Amniotic epithelial cell (primary cell): Measurements from ENCODE around the gene DHX9.
"Not testable (repeated sequence)": the region's sequence is repeated elsewhere in the genome, so short reads cannot be mapped to it uniquely, and the experiment has no call there.

ENCODE experiments used
- DNase-seq: peaks from one replicate; pipeline ENCODE4 v3.0.0-alpha.2; 2010; ENCODE audit warnings: low read depth

DHX9 gene

DNA sequence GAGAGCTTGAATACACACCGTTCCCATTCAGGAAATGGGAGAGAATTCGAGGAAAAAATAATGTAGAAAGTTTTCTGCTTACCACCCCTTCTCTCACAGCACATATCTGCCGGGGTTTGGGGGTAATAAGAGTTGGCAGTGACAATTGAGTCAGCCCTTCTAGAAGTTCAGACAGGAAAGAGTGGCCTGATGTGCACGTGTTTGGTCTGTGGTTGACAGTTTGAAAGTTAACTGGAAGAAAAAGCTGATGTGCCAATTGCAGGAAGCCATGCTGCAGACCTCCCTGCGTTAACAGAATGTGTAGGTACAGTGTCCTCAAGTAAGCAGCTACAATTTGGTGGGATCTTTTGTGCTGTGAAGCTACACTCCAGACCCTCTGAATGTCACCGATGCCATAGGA is 50.9 kb downstream of the DHX9 start:
- DNase-seq, result no peak

DNA sequence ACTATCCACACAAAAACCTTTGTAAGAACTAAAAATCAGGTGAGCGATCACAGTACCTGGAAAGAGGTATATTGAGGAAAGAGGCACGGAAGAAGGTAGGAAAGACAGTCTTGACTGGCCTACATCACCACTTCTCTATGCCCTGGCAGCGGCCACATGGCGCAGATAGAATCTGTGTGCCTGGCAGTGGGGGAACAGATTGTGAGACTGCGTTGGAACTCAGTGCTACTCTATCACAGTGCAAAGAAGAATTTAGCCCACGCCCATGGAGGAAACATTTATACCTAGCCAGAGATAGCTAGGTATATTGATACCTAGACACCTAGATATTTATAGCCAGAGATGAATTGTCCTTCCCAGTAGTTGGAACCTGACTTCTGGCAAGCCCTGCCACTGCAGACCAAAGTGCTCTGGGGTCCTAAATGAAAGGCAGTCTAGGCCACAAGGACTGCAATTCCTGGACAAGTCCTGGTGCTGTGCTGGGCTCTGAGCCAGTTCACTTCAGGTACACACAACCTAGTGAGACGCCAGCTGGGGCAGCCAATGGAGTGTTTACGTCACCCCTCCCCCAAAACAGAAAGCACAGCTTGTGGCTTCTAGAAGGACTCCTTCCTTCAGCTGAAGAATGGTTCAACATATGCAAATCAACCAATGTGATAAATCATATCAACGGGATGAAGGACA is 51.9 kb downstream of the DHX9 start:
- DNase-seq, result no peak

DNA sequence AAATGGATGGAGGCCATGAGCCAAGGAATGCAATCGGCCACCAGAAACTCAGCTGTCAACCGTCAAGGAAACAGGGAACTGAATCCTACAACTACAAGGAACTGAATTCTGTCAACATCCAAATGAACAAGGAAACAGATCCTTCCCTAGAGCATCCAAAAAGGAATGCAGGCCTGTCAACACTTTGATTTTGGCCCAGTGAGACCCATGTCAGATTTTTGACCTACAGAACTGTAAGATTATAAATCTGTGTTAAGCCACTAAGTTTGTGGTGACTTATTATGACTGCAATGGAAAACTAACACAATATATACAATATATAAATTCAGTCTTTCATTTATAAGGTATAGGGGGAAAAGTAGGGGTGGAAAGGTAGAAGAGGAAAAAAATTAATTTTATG is 58.5 kb downstream of the DHX9 start:
- DNase-seq, result no peak

DNA sequence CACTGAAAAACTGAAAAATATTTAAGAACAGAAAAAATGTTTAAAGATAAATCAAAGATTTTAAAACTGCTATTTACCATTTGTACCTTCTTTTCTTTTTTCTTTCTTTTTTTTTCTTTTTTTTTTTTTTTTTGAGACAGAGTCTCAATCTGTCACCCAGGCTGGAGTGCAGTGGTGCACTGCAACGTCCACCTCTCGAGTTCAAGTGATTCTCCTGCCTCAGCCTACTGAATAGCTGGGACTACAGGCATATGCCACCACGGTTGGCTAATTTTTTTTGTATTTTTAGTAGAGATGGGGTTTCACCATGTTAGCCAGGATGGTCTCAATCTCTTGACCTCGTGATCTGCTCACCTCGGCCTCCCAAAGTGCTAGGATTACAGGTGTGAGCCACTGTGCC is 62.8 kb downstream of the DHX9 start:
- DNase-seq, result not testable (repeated sequence)

DNA sequence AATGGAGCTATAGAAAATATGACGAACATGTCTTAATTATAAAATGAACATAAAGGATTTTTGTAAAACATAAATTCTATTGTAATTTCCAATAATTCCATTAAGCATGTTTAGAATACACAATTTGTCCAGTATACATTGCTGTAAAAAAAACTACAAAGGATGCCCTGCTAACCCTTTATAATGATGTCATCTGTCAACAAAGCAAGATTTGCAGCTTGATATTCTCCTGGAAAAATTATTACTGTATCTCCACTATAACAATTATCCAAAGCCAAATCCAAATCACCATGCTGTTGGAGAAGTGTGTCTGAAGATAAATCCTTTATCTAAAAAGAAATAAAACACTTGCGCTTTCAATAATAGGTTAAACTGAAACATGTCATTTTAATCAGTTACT is 66.2 kb downstream of the DHX9 start:
- DNase-seq, result no peak

DNA sequence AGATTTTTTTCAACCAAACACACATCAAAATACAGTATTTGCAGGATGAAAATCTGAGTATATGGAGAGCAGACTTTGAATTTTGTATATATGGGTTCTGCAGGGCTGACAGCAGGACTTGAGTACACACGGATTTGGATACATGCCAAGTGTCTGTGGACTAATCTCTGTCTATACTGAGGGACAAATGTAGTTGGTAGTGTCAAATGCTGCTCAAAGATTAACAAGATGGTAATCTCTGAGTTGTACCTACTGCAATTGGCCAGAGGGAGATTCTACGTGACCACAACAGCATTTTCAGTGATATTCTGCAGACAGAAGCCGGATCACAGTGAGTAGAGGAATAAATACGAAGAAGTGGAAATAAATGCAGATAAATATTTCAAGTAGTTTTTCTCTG is 70.4 kb downstream of the DHX9 start:
- DNase-seq, result no peak

DNA sequence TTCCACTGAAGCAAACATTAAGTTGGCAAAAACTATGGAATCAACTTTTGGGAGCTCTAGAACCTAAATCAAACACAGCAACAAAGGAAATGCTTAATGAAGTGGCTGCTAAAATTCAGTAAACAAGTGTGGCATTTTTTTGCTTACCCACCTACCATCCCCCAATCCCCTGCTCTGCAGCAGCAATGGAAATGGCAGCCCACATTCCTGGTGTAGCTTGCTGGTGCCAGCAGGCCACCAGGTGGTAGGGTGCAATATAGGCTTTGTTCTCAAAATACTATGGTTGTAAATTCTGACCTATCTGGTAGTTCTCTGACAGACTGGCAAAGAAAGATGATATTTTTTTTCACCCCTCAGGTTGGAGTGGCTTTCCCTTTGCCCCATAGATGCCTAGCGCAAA is 71.0 kb downstream of the DHX9 start:
- DNase-seq, result no peak

DNA sequence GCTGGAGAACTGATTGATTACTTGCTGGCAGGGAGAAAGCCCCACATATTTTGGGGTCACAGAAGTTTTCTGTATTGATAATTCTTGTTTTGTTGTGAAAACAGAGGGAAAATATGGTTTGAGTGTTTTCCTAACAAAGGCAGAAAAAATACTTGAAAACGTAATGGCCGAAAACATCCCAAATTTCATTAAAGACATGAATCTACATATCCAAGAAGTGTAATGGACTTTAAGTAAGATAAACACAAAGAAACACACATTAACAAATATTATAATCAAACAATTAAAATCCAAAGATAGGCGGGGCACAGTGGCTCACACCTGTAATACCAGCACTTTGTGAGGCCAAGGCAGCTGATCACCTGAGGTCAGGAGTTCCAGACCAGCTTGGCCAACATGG is 74.3 kb downstream of the DHX9 start:
- no peak for DNase-seq

DNA sequence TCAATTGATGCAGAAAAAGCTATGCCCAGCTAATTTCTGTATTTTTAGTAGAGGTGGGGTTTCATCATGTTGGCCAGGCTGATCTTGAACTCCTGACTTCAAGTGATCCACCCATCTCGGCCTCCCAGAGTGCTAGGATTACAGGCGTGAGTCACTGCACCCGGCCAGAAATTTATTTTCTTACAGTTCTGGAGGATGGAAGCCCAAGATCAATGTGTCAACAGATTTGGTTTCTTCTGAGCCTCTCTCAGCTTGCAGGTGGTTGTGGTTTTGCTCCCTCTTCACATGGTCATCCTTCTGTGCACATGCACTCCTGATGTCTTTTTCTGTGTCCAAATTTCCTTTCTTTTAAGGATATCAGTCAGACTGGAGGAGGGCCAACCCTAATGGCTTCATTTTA is 78.2 kb downstream of the DHX9 start:
- DNase-seq, result peak; percentile 4

DNA sequence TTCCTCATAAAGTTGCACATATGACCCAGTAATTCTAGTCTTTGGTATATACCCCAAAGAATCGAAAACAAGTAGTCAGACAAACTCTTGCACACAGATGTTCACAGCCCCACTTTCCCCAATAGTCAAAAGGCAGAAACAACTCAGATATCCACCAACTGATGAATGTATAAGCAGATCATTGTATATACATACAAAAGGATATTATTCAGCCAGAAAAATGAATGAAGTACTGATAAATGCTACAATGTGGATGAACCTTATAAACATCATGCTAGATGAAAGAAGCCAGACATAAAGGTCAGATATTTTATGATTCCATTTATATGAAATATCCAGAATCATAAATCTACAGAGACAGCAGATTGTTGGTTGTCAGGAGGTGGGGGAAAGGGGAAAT is 86.5 kb downstream of the DHX9 start:
- no peak for DNase-seq

DNA sequence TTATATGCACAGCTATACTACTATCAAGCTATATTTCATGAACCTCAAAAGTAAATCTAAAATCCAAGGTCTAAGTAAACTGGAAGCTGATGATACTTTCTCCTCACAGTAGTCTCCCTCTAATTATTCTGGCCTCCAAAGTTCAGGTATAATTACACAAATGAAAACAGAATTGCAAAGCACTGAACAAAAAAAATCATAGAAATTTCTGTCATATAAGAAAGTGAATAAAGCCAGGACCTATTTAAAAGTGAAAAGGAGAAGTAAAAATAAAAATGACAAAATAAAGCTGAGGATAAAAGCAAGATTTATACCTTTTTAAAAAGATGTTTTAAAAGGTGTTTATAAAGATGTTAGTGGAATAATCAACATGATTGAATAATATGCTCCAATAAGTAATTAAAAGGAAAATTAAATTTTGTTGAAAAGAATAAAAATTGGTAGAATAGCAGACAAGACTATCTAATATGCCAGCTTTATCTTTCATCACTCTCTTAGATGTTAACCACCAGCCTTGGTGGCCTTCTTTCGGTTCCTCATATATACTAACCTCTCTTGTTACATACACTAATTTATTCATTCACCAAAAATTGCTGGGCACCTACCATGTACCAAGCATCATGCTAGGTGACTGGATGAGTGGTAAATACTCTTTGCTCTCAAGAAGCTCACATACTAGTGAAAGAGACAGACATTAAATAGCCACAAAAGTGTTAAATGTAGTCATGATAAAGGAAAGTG is 88.7 kb downstream of the DHX9 start:
- no peak for DNase-seq

DNA sequence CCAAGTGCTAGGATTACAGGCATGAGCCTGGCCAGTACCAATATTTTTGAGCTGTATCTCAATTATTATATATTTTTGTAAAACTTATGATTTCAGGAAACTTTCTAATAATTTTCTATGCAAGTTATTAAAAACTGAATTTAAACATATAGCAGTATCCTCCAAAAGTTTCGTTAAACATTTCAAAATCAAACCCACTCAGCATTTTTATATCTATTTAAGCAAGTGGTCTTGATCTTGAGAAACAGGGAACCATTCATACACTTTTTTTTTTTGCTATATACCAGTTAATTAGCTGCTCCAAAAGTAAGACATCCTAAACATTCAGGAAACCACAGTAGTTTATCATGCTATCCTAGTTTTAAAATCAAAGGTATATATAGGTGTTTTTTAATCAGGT is 91.8 kb downstream of the DHX9 start:
- no peak for DNase-seq

DNA sequence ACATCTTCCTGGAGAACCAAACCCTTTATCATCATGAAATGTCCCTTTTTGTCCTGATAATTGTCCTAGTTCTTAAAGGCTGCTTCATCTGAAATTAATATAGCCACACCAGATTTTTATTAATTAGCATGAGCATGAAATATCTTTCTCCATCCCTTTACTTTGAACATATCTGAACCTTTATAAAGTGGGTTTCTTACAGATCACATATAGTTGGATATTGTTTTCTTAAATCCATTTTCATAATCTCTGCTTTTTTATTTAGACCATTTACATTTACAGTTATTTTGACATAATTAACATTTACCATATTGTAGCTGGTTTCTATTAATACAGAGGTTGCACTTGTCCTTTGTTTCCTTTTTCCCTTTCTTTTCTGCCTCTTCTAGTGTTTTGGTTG is 96.6 kb downstream of the DHX9 start:
- no peak for DNase-seq
